ENCODE data around the gene SPATA2L.
A peak's percentile ranks its signal among the peaks of the same experiment; 100 is the strongest.

Gene SPATA2L

DNA sequence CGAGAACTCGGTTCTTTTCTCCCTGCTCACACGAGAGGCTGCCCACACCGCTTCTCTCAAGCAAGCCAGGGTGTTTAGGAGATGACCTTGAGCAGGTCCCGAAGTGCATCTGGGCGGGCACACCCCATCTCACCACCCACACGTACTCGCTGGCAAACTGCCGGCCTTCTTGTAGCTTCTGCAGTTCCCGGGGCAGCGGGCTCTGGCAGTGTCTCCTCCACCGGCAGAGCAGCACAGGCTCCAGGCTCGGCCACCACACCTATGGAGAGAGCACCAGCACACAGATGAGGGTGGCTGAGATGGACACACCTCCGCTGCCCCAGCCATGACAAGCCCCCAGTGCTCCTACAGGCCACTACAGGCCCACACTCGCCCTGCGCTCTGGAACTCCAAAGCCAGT, 43.3 kb upstream of the SPATA2L start:
- H3K27me3 ChIP-seq = no peaks in the 10 kb centered on the region
- H3K27ac ChIP-seq = no peak overlapping the region
- no peaks in the 10 kb centered on the region for H3K9me3 ChIP-seq
- TF ChIP-seq, protein P1, sequence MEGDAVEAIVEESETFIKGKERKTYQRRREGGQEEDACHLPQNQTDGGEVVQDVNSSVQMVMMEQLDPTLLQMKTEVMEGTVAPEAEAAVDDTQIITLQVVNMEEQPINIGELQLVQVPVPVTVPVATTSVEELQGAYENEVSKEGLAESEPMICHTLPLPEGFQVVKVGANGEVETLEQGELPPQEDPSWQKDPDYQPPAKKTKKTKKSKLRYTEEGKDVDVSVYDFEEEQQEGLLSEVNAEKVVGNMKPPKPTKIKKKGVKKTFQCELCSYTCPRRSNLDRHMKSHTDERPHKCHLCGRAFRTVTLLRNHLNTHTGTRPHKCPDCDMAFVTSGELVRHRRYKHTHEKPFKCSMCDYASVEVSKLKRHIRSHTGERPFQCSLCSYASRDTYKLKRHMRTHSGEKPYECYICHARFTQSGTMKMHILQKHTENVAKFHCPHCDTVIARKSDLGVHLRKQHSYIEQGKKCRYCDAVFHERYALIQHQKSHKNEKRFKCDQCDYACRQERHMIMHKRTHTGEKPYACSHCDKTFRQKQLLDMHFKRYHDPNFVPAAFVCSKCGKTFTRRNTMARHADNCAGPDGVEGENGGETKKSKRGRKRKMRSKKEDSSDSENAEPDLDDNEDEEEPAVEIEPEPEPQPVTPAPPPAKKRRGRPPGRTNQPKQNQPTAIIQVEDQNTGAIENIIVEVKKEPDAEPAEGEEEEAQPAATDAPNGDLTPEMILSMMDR (IDR thresholded peaks at IDR 0.05) = no peak
- H3K4me3 ChIP-seq (ENCODE audit: low read depth in 1 of 2, low read length in 1 of 2) = no peak overlapping the region
- H3K36me3 ChIP-seq = peaks cover 85% of the 10 kb centered on the region
- H3K4me1 ChIP-seq (ENCODE audit: control insufficient read depth in 1 of 2, insufficient read depth in 1 of 2, low read depth in 1 of 2, low read length in 1 of 2) = peaks cover 6 to 7% of the 10 kb centered on the region in 2 experiments

DNA sequence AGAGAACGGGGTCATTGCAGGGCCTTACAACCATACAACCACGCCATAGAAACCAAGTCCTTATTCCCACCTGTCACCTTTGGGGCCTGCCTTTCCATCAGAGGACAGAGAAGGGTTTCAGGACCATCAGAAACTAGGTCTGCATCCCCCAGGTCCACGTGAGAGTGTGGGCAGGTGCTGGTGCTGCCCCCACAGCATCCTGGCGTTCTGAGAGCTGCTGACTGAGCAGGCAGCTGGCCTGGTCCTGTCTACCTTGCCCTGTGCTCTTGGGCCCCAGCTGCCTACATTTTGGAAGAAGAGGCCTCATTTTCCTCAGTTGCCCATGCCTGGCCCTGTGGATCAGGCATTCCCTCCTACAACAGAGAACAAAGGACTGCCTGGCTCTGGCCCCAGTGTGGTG, 41.4 kb upstream of the SPATA2L start:
- no peaks in the 10 kb centered on the region for H3K9me3 ChIP-seq
- no peak overlapping the region for H3K4me3 ChIP-seq (ENCODE audit: low read depth in 1 of 2, low read length in 1 of 2)
- peaks cover 94% of the 10 kb centered on the region for H3K36me3 ChIP-seq
- peak overlapping the region; percentile 15 for H3K27ac ChIP-seq
- H3K27me3 ChIP-seq = no peaks in the 10 kb centered on the region
- TF ChIP-seq, protein P1 (IDR thresholded peaks at IDR 0.05) = no peak
- no peaks in the 10 kb centered on the region for H3K4me1 ChIP-seq (ENCODE audit: control insufficient read depth in 1 of 2, insufficient read depth in 1 of 2, low read depth in 1 of 2, low read length in 1 of 2)

DNA sequence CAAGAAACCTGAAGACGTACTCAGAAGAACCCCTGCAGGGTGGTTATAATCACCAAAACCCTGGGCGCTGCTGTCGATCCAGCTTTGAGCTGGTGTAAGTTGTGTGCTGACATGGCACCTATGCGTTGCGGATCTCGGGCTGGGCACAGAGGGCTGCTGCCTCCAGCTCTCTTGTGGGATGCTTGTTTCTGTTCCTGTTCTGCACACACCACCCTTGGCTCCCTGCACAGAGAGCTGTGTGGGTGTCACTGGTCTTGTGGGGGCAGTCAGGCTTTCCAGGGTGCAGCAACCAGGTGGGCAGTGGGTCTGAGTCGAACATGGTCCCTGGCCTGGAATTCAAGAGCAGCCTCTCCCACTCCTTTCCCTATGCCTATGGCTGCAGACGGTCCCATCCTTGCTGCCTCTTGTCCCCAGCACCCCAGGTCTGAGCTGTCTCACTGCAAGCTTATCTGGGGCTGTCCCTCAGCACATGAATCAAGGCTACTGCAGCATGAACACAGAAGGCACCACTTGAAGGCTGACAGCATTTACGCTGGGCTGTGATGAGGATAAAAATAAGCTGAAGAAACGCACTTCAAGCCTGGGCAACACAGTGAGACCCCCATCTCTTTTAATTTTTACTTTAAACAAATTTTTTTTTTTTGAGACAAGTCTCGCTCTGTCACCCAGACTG, 40.0 kb upstream of the SPATA2L start:
- Histone ChIP-seq H3K27ac (peak overlapping the region; percentile 45), H3K4me3 (ENCODE audit: low read depth in 1 of 2, low read length in 1 of 2) (no peak overlapping the region), H3K4me1 (ENCODE audit: control insufficient read depth in 1 of 2, insufficient read depth in 1 of 2, low read depth in 1 of 2, low read length in 1 of 2) (no peaks in the 10 kb centered on the region), H3K9me3 (no peaks in the 10 kb centered on the region), H3K27me3 (no peaks in the 10 kb centered on the region), H3K36me3 (peaks cover 94% of the 10 kb centered on the region)
- TF ChIP-seq, protein P1 (IDR thresholded peaks at IDR 0.05) = no peak

DNA sequence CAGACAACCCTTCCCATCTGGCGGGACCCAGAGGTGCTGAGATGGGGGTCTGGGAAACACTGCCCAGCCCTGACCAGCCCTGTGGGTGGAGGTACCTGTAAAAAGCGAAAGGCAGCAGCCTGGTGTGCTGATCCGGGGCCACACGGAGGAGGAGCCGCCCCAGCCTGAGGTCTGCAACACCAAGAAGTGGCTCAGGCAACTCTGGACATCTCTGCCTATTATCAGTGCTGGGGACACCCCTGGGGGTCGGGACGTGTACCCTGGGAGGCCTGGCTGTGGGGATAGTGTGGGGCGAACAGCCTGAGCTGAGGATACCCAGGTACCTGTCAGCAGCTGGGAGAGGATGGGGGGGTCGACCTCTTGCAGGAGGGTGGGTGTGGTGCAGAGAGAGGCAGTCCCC, 37.9 kb upstream of the SPATA2L start:
- H3K27ac ChIP-seq = no peak overlapping the region
- H3K4me1 ChIP-seq (ENCODE audit: control insufficient read depth in 1 of 2, insufficient read depth in 1 of 2, low read depth in 1 of 2, low read length in 1 of 2) = no peaks in the 10 kb centered on the region
- H3K4me3 ChIP-seq (ENCODE audit: low read depth in 1 of 2, low read length in 1 of 2) = no peak overlapping the region
- H3K27me3 ChIP-seq = no peaks in the 10 kb centered on the region
- TF ChIP-seq, protein P1 (IDR thresholded peaks at IDR 0.05) = no peak
- H3K9me3 ChIP-seq = no peaks in the 10 kb centered on the region
- H3K36me3 ChIP-seq = peaks cover 97% of the 10 kb centered on the region

DNA sequence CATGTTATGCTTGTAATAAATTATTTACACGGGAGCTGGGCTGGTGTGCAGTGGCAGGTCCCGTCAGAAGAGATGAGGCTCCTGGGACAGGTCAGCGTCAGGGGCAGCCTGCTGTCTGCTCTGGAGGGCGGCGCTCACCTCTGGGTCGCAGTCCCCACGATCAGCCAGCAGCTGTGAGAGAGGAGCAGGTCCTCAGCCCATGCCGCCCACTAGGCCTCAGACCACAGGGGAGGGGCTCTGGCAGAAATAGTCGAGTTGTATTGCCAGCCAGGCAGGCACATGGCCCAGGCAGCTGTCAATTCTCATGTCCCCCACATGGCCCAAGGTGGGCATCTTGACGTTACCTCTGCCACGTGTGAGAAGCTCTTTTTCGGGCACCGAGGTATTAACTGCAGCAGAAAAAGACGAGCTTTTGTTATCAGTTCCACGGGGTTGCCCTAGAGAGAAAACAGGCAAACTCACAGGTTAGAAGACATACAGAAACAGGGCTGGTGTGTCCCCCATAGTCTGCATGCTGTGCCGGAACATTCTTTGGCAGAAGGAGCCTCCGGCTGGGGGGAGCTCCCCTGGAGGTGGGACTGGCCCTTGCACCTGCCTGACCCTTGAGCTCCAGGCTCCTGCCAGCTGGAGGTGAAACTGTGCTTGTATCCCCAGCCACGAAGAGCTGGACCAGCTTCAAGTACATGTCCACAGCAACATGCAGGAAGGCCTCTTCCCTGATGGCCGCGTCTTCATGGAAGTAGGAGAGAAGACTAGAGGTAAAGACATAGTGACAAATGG, 37.2 kb upstream of the SPATA2L start:
- TF ChIP-seq, protein P1 (IDR thresholded peaks at IDR 0.05) = no peak
- Histone ChIP-seq H3K9me3 (no peaks in the 10 kb centered on the region), H3K4me3 (ENCODE audit: low read depth in 1 of 2, low read length in 1 of 2) (no peak overlapping the region), H3K4me1 (ENCODE audit: control insufficient read depth in 1 of 2, insufficient read depth in 1 of 2, low read depth in 1 of 2, low read length in 1 of 2) (no peaks in the 10 kb centered on the region), H3K36me3 (peaks cover 98% of the 10 kb centered on the region), H3K27me3 (no peaks in the 10 kb centered on the region), H3K27ac (no peak overlapping the region)
